Neural crest cell (in vitro differentiated cells): ENCODE results near the gene KCNAB2. TPM values are rescaled to one million over a fixed set of nuclear protein-coding genes. Genes with fewer than 3 reads are reported as not detected.

Experiments
- DNase-seq: peaks from one replicate; pipeline ENCODE4 v3.0.0; 2021; ENCODE audit warnings: low read depth, mixed read lengths, low spot score
- H3K27ac Mint-ChIP-seq: one replicate; pipeline ENCODE4 v1.8.0; 2021; ENCODE audit warnings: mild to moderate bottlenecking, mixed read lengths; ENCODE audit not compliant: unreplicated experiment
- H3K27me3 Mint-ChIP-seq: 2 replicates; pipeline ENCODE4 v1.8.0; 2021; ENCODE audit warnings: low read depth, mild to moderate bottlenecking, mixed read lengths
- H3K36me3 Mint-ChIP-seq: 2 replicates; pipeline ENCODE4 v1.8.0; 2021; ENCODE audit warnings: low read depth, mild to moderate bottlenecking, mixed read lengths
- H3K4me1 Mint-ChIP-seq: 2 replicates; pipeline ENCODE4 v1.8.0; 2021; ENCODE audit warnings: mixed read lengths
- H3K4me3 Mint-ChIP-seq: one replicate; pipeline ENCODE4 v1.8.0; 2021; ENCODE audit warnings: mild to moderate bottlenecking, mixed read lengths
- H3K9me3 Mint-ChIP-seq: 2 replicates; pipeline ENCODE4 v1.8.0; 2021; ENCODE audit warnings: mixed read lengths
- total RNA-seq: library from RNA; stranded (reverse); gene quantifications from 2 replicates; pipeline ENCODE4 v1.2.1, GENCODE V29; 2021
- TF ChIP-seq, protein P1 (sequence below): fragments of 200-600 bp; sonication (generic); conservative IDR thresholded peaks from 2 replicates; pipeline ENCODE4 v1.5.0; 2021; ENCODE audit warnings: antibody characterized with exemption, mild to moderate bottlenecking

The KCNAB2 gene
- total RNA-seq, 1 donor from 2014 or later, result 8.3 TPM

DNA sequence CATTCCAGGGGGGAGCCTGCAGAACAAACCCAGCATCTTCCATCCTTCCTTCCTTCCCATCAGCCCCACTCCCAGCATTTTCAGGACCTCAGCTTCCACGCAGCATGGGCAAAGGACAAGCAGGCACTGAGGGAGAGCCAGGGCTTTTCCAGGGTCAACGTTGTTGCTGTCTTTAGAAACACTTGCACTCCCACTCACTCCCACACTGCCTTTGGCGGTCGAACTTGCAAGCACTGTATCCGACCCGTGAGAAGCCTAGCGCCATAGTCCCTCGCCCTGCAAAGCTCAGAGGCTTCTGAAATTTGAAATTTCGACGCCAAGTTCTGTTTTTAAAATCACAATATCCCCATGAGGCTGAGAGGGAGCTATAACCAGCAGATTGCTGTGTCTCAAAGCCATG lies 47.4 kb downstream of the KCNAB2 start:
- H3K27me3 Mint-ChIP-seq, result no peaks in the 10 kb centered on the region
- no peaks in the 10 kb centered on the region for H3K36me3 Mint-ChIP-seq
- DNase-seq, result no peak
- no peak overlapping the region for H3K4me3 Mint-ChIP-seq
- no peaks in the 10 kb centered on the region for H3K4me1 Mint-ChIP-seq
- TF ChIP-seq, protein P1, sequence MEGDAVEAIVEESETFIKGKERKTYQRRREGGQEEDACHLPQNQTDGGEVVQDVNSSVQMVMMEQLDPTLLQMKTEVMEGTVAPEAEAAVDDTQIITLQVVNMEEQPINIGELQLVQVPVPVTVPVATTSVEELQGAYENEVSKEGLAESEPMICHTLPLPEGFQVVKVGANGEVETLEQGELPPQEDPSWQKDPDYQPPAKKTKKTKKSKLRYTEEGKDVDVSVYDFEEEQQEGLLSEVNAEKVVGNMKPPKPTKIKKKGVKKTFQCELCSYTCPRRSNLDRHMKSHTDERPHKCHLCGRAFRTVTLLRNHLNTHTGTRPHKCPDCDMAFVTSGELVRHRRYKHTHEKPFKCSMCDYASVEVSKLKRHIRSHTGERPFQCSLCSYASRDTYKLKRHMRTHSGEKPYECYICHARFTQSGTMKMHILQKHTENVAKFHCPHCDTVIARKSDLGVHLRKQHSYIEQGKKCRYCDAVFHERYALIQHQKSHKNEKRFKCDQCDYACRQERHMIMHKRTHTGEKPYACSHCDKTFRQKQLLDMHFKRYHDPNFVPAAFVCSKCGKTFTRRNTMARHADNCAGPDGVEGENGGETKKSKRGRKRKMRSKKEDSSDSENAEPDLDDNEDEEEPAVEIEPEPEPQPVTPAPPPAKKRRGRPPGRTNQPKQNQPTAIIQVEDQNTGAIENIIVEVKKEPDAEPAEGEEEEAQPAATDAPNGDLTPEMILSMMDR, result no peak
- no peak overlapping the region for H3K27ac Mint-ChIP-seq
- no peaks in the 10 kb centered on the region for H3K9me3 Mint-ChIP-seq

DNA sequence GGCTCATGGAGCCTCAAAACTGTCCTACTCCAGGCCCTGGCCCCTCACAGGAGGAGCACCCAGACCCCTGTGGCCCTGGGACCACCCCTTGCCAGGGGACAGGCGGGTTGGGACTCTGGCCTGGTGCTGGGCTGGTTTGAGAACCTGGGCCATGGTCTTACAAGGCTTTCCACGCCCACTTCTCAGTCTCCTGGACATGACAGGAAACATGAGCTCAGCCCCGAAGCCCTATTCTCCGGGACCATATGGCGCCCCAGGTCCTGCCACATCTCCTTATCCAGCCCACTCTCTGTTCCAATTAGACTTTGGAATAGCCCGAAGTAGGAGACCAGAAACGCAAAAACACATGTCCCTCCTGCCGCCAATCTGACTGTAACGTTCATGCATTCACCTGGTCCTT lies 47.9 kb downstream of the KCNAB2 start:
- TF ChIP-seq, protein P1, result no peak
- Mint-ChIP-seq H3K4me3 (no peak overlapping the region), H3K9me3 (no peaks in the 10 kb centered on the region), H3K27ac (no peak overlapping the region), H3K27me3 (no peaks in the 10 kb centered on the region), H3K36me3 (no peaks in the 10 kb centered on the region), H3K4me1 (no peaks in the 10 kb centered on the region)
- no peak for DNase-seq

DNA sequence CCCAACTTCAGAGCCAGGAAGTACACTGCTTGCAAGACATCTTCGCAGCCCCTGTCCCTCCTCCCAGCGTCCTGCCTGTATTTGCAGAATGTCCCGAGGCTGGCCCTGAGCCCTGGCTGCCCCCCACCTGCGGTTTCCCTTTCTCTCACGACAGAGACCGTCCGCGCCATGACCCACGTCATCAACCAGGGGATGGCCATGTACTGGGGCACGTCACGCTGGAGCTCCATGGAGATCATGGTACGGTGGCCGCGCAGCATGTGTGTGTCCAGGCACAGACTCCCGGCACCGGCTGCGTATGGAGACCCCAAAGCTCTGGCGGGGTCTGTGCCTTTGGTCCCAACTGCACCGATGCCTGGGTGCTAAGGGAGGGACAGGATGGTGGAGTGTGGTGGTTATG lies 48.6 kb downstream of the KCNAB2 start:
- no peak overlapping the region for H3K27ac Mint-ChIP-seq

DNA sequence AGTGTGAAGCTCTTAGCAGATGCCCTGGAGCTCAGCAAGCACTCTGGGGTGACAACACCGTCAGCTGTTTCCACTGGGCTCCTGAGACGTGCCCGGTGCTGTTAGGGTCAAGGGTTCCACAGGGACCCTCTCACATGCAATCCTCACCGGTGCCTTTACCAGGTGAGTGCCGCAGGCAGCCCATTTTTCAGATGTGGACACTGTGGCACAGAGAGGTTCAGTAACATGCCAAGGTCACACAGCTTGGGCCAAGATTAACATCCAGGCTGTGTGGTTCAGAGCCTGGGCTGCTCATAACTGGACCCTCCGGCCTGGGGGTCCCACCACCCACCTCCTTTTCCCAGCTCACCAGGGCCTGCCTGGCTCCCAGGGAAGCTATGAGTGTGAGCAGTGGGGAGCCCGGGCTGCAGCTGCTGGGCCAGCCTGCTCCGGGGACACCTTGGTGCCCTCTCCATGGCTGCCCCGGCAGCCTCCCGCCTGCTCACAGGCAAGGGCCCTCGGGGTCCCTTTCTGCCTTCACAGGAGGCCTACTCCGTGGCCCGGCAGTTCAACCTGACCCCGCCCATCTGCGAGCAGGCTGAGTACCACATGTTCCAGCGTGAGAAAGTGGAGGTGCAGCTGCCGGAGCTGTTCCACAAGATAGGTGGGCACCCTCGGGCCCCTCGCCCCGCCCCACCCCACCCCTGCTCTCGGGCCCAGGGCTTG lies 49.3 kb downstream of the KCNAB2 start:
- Mint-ChIP-seq H3K27me3 (no peaks in the 10 kb centered on the region), H3K36me3 (no peaks in the 10 kb centered on the region), H3K4me1 (no peaks in the 10 kb centered on the region), H3K4me3 (no peak overlapping the region), H3K27ac (no peak overlapping the region), H3K9me3 (no peaks in the 10 kb centered on the region)
- TF ChIP-seq, protein P1, result no peak
- no peak for DNase-seq

More for the DNA sequence above, 48.6 kb downstream of the KCNAB2 start:
- no peaks in the 10 kb centered on the region for H3K9me3 Mint-ChIP-seq
- no peaks in the 10 kb centered on the region for H3K36me3 Mint-ChIP-seq
- H3K27me3 Mint-ChIP-seq, result no peaks in the 10 kb centered on the region
- DNase-seq, result no peak
- TF ChIP-seq, protein P1, result no peak
- H3K4me1 Mint-ChIP-seq, result no peaks in the 10 kb centered on the region
- H3K4me3 Mint-ChIP-seq, result no peak overlapping the region

DNA sequence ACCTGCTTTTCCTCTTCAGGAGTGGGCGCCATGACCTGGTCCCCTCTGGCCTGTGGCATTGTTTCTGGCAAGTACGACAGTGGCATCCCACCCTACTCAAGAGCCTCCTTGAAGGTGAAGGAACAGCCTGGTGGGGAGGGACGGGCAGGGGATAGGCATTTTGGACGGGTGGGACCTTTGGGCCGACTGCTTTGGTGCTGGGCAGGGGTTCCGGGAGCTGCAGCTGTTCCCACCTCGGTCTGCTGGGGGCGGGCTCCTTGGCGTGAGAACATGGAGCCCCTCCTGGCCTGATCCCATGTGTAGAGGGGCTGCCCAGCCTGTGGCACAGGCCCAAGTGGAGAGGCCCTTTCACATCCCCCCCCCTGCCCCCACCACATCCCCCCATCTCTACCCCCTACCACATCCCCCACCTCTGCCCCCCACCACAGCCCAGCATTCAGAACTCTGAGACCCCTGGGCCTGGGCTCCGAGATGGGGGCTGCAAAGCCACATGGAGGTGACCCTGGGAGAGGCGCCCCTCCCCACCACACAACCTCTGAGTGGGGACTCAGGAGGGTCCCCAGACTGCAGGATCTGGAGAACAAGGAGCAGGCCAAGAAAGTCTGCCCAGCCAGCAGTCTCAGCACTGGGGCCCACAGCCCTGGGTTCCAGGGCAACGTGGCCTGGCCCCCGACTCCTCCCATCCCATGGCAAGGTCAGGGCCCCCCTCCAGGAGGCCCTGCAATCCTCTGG lies 50.0 kb downstream of the KCNAB2 start:
- no peaks in the 10 kb centered on the region for H3K27me3 Mint-ChIP-seq
- no peak for DNase-seq
- peaks cover under 1% of the 10 kb centered on the region for H3K4me1 Mint-ChIP-seq
- no peak overlapping the region for H3K27ac Mint-ChIP-seq
- H3K4me3 Mint-ChIP-seq, result no peak overlapping the region
- no peaks in the 10 kb centered on the region for H3K9me3 Mint-ChIP-seq
- TF ChIP-seq, protein P1, result no peak
- H3K36me3 Mint-ChIP-seq, result no peaks in the 10 kb centered on the region
